K562 (cell line): ENCODE data around the gene SLC26A2. TPM values are rescaled to one million over a fixed set of nuclear protein-coding genes. Genes with fewer than 3 reads are reported as not detected.

Experiments
- ATAC-seq: fragments of 200-7000 bp; cut with Tn5 transposase; 3 replicates; pipeline ENCODE4 v1.9.1; 2020; ENCODE audit warnings: moderate library complexity
- BruUV-seq: library from RNA; stranded (reverse); fragments of 400-500 nt; replicated peaks from 2 replicates; lab custom pipeline; 2021; lab: Mats Ljungman, UMichigan
- CTCF ChIA-PET: fragments of 300-600 bp; formaldehyde crosslinking; extraction: SDS; loops from one replicate; lab custom pipeline; 2021; ENCODE audit warnings: low intra/inter-chr PET ratio; lab: Yijun Ruan, JAX
- POLR2A ChIA-PET: fragments of 300-600, 350-650 bp; sonication (Branson Sonifier 250); formaldehyde crosslinking; extraction: SDS; loops from one replicate; lab custom pipeline; 2021; ENCODE audit warnings: antibody characterized with exemption, inconsistent platforms; lab: Yijun Ruan, JAX
- DNase-seq, 4 experiments: peaks; one replicate each; pipeline versions ENCODE4 v3.0.0 to v3.0.0-alpha.2; 2011 to 2018; ENCODE audit warnings: low spot score in 3 of 4, mixed read lengths in 3 of 4; ENCODE audit errors: extremely low read depth in 1 of 4
- FAIRE-seq: peaks from 2 replicates; lab custom pipeline; 2011; peaks lifted over from hg19 to GRCh38; lab: Jason Lieb, UNC
- H2AFZ ChIP-seq: 2 replicates; pipeline ENCODE4 v1.6.0; 2011; ENCODE audit warnings: low read depth, low read length, control low read depth, inconsistent platforms
- H3K27ac ChIP-seq: fragments of 200-600 bp; 3 replicates; pipeline ENCODE4 v1.8.0; 2011; ENCODE audit warnings: low read depth, mild to moderate bottlenecking, control low read depth, inconsistent platforms, low read length, moderate library complexity, mixed read lengths; ENCODE audit errors: extremely low read depth
- H3K27me3 ChIP-seq, 2 experiments: fragments of 300-600 bp in 1 of 2; 2 replicates in 1 of 2; 3 replicates in 1 of 2; pipeline versions ENCODE4 v1.6.0 to v1.8.0; 2011; ENCODE audit warnings: inconsistent platforms in 2 of 2, low read length in 2 of 2, mild to moderate bottlenecking in 1 of 2, mixed read lengths in 1 of 2, moderate library complexity in 1 of 2; ENCODE audit not compliant: control insufficient read depth in 2 of 2, insufficient read depth in 2 of 2
- H3K36me3 ChIP-seq: fragments of 300-600 bp; 3 replicates; pipeline ENCODE4 v1.8.0; 2011; ENCODE audit warnings: mild to moderate bottlenecking, low read length, inconsistent platforms; ENCODE audit not compliant: control insufficient read depth, insufficient read depth
- H3K4me1 ChIP-seq, 2 experiments: fragments of 200-600 bp in 1 of 2; replicated peaks in 1 of 2; 2 replicates in 1 of 2; 3 replicates in 1 of 2; pipeline versions ENCODE4 v1.5.1 to v1.8.0; 2011; ENCODE audit warnings: inconsistent platforms in 2 of 2, low read length in 2 of 2, mild to moderate bottlenecking in 1 of 2, mixed read lengths in 1 of 2, moderate library complexity in 1 of 2; ENCODE audit not compliant: control insufficient read depth in 2 of 2, insufficient read depth in 2 of 2
- H3K4me2 ChIP-seq: 2 replicates; pipeline ENCODE4 v1.6.1; 2011; ENCODE audit warnings: low read length, control low read depth, inconsistent platforms, mixed read lengths; ENCODE audit not compliant: insufficient read depth
- H3K4me3 ChIP-seq: fragments of 200-600 bp; sonication (generic), shearing (Covaris generic); 2 replicates; pipeline ENCODE4 v1.5.1; 2016; ENCODE audit warnings: control low read depth, inconsistent platforms
- H3K79me2 ChIP-seq: fragments of 200-600 bp; 3 replicates; pipeline ENCODE4 v1.8.0; 2011; ENCODE audit warnings: low read length, inconsistent platforms; ENCODE audit not compliant: control insufficient read depth, insufficient read depth
- H3K9ac ChIP-seq, 2 experiments: 2 replicates each; pipeline versions ENCODE4 v1.6.0 to v1.6.1; 2011; ENCODE audit warnings: low read depth in 2 of 2, low read length in 2 of 2, control low read depth in 1 of 2, inconsistent platforms in 1 of 2, mild to moderate bottlenecking in 1 of 2, mixed read lengths in 1 of 2; ENCODE audit not compliant: insufficient read depth in 1 of 2
- H3K9me1 ChIP-seq: one replicate; pipeline ENCODE4 v1.6.0; 2011; ENCODE audit warnings: inconsistent platforms, mild to moderate bottlenecking, low read length, moderate library complexity; ENCODE audit not compliant: control insufficient read depth, insufficient read depth
- H3K9me3 ChIP-seq: replicated peaks from 2 replicates; pipeline ENCODE4 v1.5.1; 2011; ENCODE audit warnings: low read depth, low read length, inconsistent platforms; ENCODE audit not compliant: control insufficient read depth, insufficient read depth
- H4K20me1 ChIP-seq: replicated peaks from 2 replicates; pipeline ENCODE4 v1.6.1; 2011; ENCODE audit warnings: low read length, inconsistent platforms, mixed read lengths; ENCODE audit not compliant: control insufficient read depth, insufficient read depth
- CBFA2T3 ChIP-seq: fragments of 450-650 bp; IDR thresholded peaks from 2 replicates; pipeline ENCODE4 v1.6.1; 2017
- CSDE1 ChIP-seq, 2 experiments: fragments of 450-650 bp; IDR thresholded peaks; 2 replicates each; pipeline ENCODE4 v1.6.1; 2016; ENCODE audit warnings: mild to moderate bottlenecking in 1 of 2
- EGR1 ChIP-seq: fragments of 450-650 bp; conservative IDR thresholded peaks from 2 replicates; pipeline ENCODE4 v1.6.1; 2017; ENCODE audit warnings: mild to moderate bottlenecking
- FOXJ2 ChIP-seq: fragments of 200-800 bp; sonication (Bioruptor generic); IDR thresholded peaks from 2 replicates; pipeline ENCODE4 v1.6.1; 2016; ENCODE audit warnings: missing genetic modification characterization, missing compliant biosample characterization
- HCFC1 ChIP-seq: IDR thresholded peaks from 2 replicates; pipeline ENCODE4 v1.6.1; 2012; ENCODE audit warnings: low read depth, low read length, improper control_type of control experiment
- HDAC2 ChIP-seq: fragments of 450-650 bp; IDR thresholded peaks from 2 replicates; pipeline ENCODE4 v1.6.1; 2016; ENCODE audit warnings: mild to moderate bottlenecking
- NFIC ChIP-seq: fragments of 450-650 bp; IDR thresholded peaks from 2 replicates; pipeline ENCODE4 v1.6.1; 2017; ENCODE audit warnings: mild to moderate bottlenecking, inconsistent platforms
- NFRKB ChIP-seq: fragments of 450-650 bp; IDR thresholded peaks from 2 replicates; pipeline ENCODE4 v1.6.1; 2016; ENCODE audit warnings: low read depth
- POLR2H ChIP-seq: IDR thresholded peaks from 2 replicates; pipeline ENCODE4 v1.6.1; 2016; ENCODE audit warnings: missing genetic modification characterization, low read depth, mild to moderate bottlenecking, control low read depth, missing compliant biosample characterization, moderate library complexity
- RB1 ChIP-seq: fragments of 450-650 bp; IDR thresholded peaks from 2 replicates; pipeline ENCODE4 v1.6.1; 2017; ENCODE audit warnings: low read depth, mild to moderate bottlenecking
- SMAD4 ChIP-seq: fragments of 250-450 bp; sonication (Bioruptor Pico); conservative IDR thresholded peaks from 2 replicates; pipeline ENCODE4 v1.8.0; 2021; ENCODE audit warnings: inconsistent platforms, mild to moderate bottlenecking, moderate library complexity
- ZNF551 ChIP-seq: fragments of 250-450 bp; sonication (Bioruptor Pico); IDR thresholded peaks from 2 replicates; pipeline ENCODE4 v1.5.0; 2021; ENCODE audit warnings: mild to moderate bottlenecking, moderate library complexity
- WGBS: fragments of 100-300 bp; shearing (Covaris generic); methylation state at CpG from one replicate; pipeline ENCODE4 v1.1.6; 2016; ENCODE audit warnings: low coverage, mixed read lengths; ENCODE audit not compliant: insufficient coverage; ENCODE audit errors: missing lambda C conversion rate; 5-methylcytosine and 5-hydroxymethylcytosine counted together
- in situ Hi-C: fragments of 300-500 bp; cut with MboI; formaldehyde crosslinking; loops from 4 replicates; pipeline ENCODE4 v1.15.0; 2018; ENCODE audit warnings: inconsistent platforms, mixed read lengths
- intact Hi-C: fragments of 100-400 bp; cut with micrococcal nuclease; formaldehyde crosslinking; loops from 2 replicates; pipeline ENCODE4 v1.14.2; 2022
- polyA plus RNA-seq, 8 experiments: library from polyadenylated mRNA; depleted of rRNA in 4 of 8; stranded (reverse) in 5 of 8; unstranded in 3 of 8; fragments of >200 nt; fragmentation: Nextera tagmentation in 2 of 8; fragmentation: Illumina TruSeq in 1 of 8; extraction: Ambion mirVana in 2 of 8; extraction: Trizol in 1 of 8; gene quantifications; 2 replicates each; pipeline versions ENCODE4 v1.2.1 to v1.2.3, GENCODE V29; 2011 to 2014; ENCODE audit warnings: inconsistent platforms in 1 of 8, missing spikeins in 1 of 8
- total RNA-seq, 7 experiments: library from RNA; depleted of rRNA in 6 of 7; stranded (reverse); fragments of >200 nt in 6 of 7; fragmentation: Illumina TruSeq in 2 of 7; extraction: Trizol in 2 of 7; gene quantifications; 2 replicates each; pipeline versions ENCODE4 v1.2.1 to v1.2.3, GENCODE V29; 2011 to 2021; ENCODE audit warnings: low replicate concordance in 1 of 7
- TF ChIP-seq, protein P1 (sequence below): fragments of 450-650 bp; IDR thresholded peaks from one replicate; pipeline ENCODE4 v1.6.1; 2018; ENCODE audit warnings: mild to moderate bottlenecking, moderate library complexity; ENCODE audit not compliant: partially characterized antibody

The SLC26A2 gene
- total and polyA plus RNA-seq, 9 of the 15 experiments (the other 6 are each of a cell fraction or from before 2014, with no cell fraction given): 1.1 to 6.3 (median 3.6) TPM

GRCh38 chr5:149930749-149931574, 29.6 kb upstream of the SLC26A2 start (continued):
- TF ChIP-seq ZNF551 (CRISPR knock-in tag): no peak
- TF ChIP-seq FOXJ2 (tag): peak; percentile 53; the same call in 1 of the 2 replicates
- TF ChIP-seq POLR2H (tag): no peak
- peak; percentile 37; the same call in 1 of the 2 replicates for TF ChIP-seq CBFA2T3
- TF ChIP-seq, protein P1, sequence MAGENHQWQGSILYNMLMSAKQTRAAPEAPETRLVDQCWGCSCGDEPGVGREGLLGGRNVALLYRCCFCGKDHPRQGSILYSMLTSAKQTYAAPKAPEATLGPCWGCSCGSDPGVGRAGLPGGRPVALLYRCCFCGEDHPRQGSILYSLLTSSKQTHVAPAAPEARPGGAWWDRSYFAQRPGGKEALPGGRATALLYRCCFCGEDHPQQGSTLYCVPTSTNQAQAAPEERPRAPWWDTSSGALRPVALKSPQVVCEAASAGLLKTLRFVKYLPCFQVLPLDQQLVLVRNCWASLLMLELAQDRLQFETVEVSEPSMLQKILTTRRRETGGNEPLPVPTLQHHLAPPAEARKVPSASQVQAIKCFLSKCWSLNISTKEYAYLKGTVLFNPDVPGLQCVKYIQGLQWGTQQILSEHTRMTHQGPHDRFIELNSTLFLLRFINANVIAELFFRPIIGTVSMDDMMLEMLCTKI: no peak
- peak; percentile 96 for TF ChIP-seq NFIC
- no peak for TF ChIP-seq EGR1
- TF ChIP-seq CSDE1 (IDR thresholded peaks at IDR 0.05): no peak

DNA sequence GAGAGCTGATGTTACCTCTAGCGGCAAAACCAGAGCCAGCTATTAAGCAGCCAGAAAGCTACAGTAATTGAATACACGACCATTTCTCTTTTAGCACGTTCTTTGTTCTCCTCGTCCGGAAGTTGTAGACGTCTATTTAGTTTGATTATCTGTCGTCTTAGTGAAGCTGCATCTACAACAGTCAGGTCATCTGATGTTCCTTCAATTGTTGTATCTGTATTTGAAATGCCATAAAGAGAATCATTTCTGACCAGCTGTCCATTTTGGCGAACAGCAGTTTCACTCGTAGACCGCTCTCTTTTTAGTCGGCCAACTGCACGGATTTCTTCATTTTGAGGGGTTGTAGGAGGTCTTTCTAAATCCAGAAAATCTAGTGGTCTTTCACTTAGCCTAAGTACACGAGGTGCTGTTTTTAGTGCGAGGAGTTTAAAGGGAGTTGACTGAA, 28.5 kb upstream of the SLC26A2 start:
- ChIA-PET POLR2A (interaction anchor here (1.1 kb wide), 1 partner anchor 27 kb away, joined by 3 read pairs; no protein-coding TSS in a partner anchor), CTCF (no interaction called here)
- Histone ChIP-seq H3K9ac (peak overlapping the region in 1 of 2 experiments; percentile 51; a peak in 2 of 4 replicates), H3K4me3 (no peak overlapping the region), H2AFZ (peak overlapping the region; percentile 97), H4K20me1 (no peaks in the 10 kb centered on the region), H3K4me1 (peaks cover 5 to 21% of the 10 kb centered on the region in 2 experiments), H3K36me3 (no peaks in the 10 kb centered on the region), H3K9me3 (no peaks in the 10 kb centered on the region), H3K4me2 (peak overlapping the region; percentile 32), H3K79me2 (no peaks in the 10 kb centered on the region), H3K27me3 (no peaks in the 10 kb centered on the region), H3K27ac (peak overlapping the region; percentile 48; the same call in 1 of the 3 replicates), H3K9me1 (no peaks in the 10 kb centered on the region)
- BruUV-seq: no TSS peak
- ATAC-seq (peak; percentile 5; the same call in 2 of the 3 replicates), DNase-seq (no peak), FAIRE-seq (no peak)
- in situ Hi-C loops: no loop called here
- intact Hi-C loops: loop anchor here (1.0 kb wide), 1 partner anchor 8 kb away; no protein-coding TSS in a partner anchor
- 24% methylated on average over 14 of the region's 14 CpGs for WGBS
- TF ChIP-seq SMAD4 (CRISPR knock-in tag): 0 out of 2 replicates have a peak, but pooled peaks have one; percentile 50
- no peak for TF ChIP-seq HDAC2
- no peak for TF ChIP-seq HCFC1
- no peak for TF ChIP-seq RB1
- TF ChIP-seq NFRKB: 0 out of 2 replicates have a peak, but pooled peaks have one; percentile 63
